ENCODE measurements around the gene FSIP1. TPM values are rescaled to one million over a fixed set of nuclear protein-coding genes. Genes with fewer than 3 reads are reported as not detected.
A peak's percentile ranks its signal among the peaks of the same experiment; 100 is the strongest.

The FSIP1 gene
- total and polyA plus RNA-seq, 4 donors = 3.6 to 7.3 (median 5.1) TPM

GRCh38 chr15:39668457-39668856, 114.2 kb downstream of the FSIP1 start:
- Histone ChIP-seq H3K27me3 (ENCODE audit: control insufficient read depth, insufficient read depth, low read length) (no peaks in the 10 kb centered on the region), H3K27ac (ENCODE audit: low read depth, low read length) (no peak overlapping the region), H3K4me3 (ENCODE audit: low read depth, low read length) (no peak overlapping the region), H3K9me3 (ENCODE audit: control insufficient read depth, insufficient read depth, low read length) (no peaks in the 10 kb centered on the region), H3K36me3 (ENCODE audit: control insufficient read depth, insufficient read depth, low read length) (no peaks in the 10 kb centered on the region), H3K4me1 (ENCODE audit: control insufficient read depth, insufficient read depth, low read length) (no peaks in the 10 kb centered on the region)
- 76% methylated on average over 1 of the region's 4 CpGs for WGBS (ENCODE audit: insufficient coverage)
- DNase-seq (ENCODE audit: low read depth in 4 of 6, low spot score in 6 of 6) = no peak

- DNase-seq (ENCODE audit: low read depth in 4 of 6, low spot score in 6 of 6) = no peak
- no peaks in the 10 kb centered on the region for H3K36me3 ChIP-seq (ENCODE audit: control insufficient read depth, insufficient read depth, low read length)
- no peaks in the 10 kb centered on the region for H3K4me1 ChIP-seq (ENCODE audit: control insufficient read depth, insufficient read depth, low read length)
- no peaks in the 10 kb centered on the region for H3K27me3 ChIP-seq (ENCODE audit: control insufficient read depth, insufficient read depth, low read length)
- no peaks in the 10 kb centered on the region for H3K9me3 ChIP-seq (ENCODE audit: control insufficient read depth, insufficient read depth, low read length)
- no peak overlapping the region for H3K4me3 ChIP-seq (ENCODE audit: low read depth, low read length)
- no peak overlapping the region for H3K27ac ChIP-seq (ENCODE audit: low read depth, low read length)
- WGBS (ENCODE audit: insufficient coverage) = 90% methylated on average over 2 of the region's 5 CpGs
These were observed 115.1 kb downstream of the FSIP1 start for GRCh38 chr15:39667382-39668127.

GRCh38 chr15:39666677-39667076, 116.0 kb downstream of the FSIP1 start:
- 93% methylated on average over 2 of the region's 3 CpGs for WGBS (ENCODE audit: insufficient coverage)
- H3K9me3 ChIP-seq (ENCODE audit: control insufficient read depth, insufficient read depth, low read length) = no peaks in the 10 kb centered on the region
- no peaks in the 10 kb centered on the region for H3K36me3 ChIP-seq (ENCODE audit: control insufficient read depth, insufficient read depth, low read length)
- no peaks in the 10 kb centered on the region for H3K4me1 ChIP-seq (ENCODE audit: control insufficient read depth, insufficient read depth, low read length)
- DNase-seq (ENCODE audit: low read depth in 4 of 6, low spot score in 6 of 6) = no peak
- H3K4me3 ChIP-seq (ENCODE audit: low read depth, low read length) = no peak overlapping the region
- no peaks in the 10 kb centered on the region for H3K27me3 ChIP-seq (ENCODE audit: control insufficient read depth, insufficient read depth, low read length)
- no peak overlapping the region for H3K27ac ChIP-seq (ENCODE audit: low read depth, low read length)

- WGBS (ENCODE audit: insufficient coverage) = 46% methylated on average over 2 of the region's 4 CpGs
- H3K4me1 ChIP-seq (ENCODE audit: control insufficient read depth, insufficient read depth, low read length) = no peaks in the 10 kb centered on the region
These were observed 116.9 kb downstream of the FSIP1 start for GRCh38 chr15:39665629-39666250.

GRCh38 chr15:39663704-39664250, 118.9 kb downstream of the FSIP1 start:
- Histone ChIP-seq H3K4me3 (ENCODE audit: low read depth, low read length) (no peak overlapping the region), H3K27me3 (ENCODE audit: control insufficient read depth, insufficient read depth, low read length) (no peaks in the 10 kb centered on the region), H3K9me3 (ENCODE audit: control insufficient read depth, insufficient read depth, low read length) (no peaks in the 10 kb centered on the region), H3K27ac (ENCODE audit: low read depth, low read length) (no peak overlapping the region), H3K4me1 (ENCODE audit: control insufficient read depth, insufficient read depth, low read length) (no peaks in the 10 kb centered on the region), H3K36me3 (ENCODE audit: control insufficient read depth, insufficient read depth, low read length) (no peaks in the 10 kb centered on the region)
- WGBS (ENCODE audit: insufficient coverage) = no CpG with 5 or more reads among the region's 2 CpGs
- DNase-seq (ENCODE audit: low read depth in 4 of 6, low spot score in 6 of 6) = peak in 2 of 6 donors; percentile 14 to 55

More at GRCh38 chr15:39665629-39666250, 116.9 kb downstream of the FSIP1 start:
- no peaks in the 10 kb centered on the region for H3K27me3 ChIP-seq (ENCODE audit: control insufficient read depth, insufficient read depth, low read length)
- H3K4me3 ChIP-seq (ENCODE audit: low read depth, low read length) = no peak overlapping the region
- H3K27ac ChIP-seq (ENCODE audit: low read depth, low read length) = no peak overlapping the region
- DNase-seq (ENCODE audit: low read depth in 4 of 6, low spot score in 6 of 6) = no peak
- no peaks in the 10 kb centered on the region for H3K36me3 ChIP-seq (ENCODE audit: control insufficient read depth, insufficient read depth, low read length)
- no peaks in the 10 kb centered on the region for H3K9me3 ChIP-seq (ENCODE audit: control insufficient read depth, insufficient read depth, low read length)

- Histone ChIP-seq H3K27ac (ENCODE audit: low read depth, low read length) (no peak overlapping the region), H3K4me1 (ENCODE audit: control insufficient read depth, insufficient read depth, low read length) (no peaks in the 10 kb centered on the region)
- DNase-seq (ENCODE audit: low read depth in 4 of 6, low spot score in 6 of 6) = peak in 1 of 6 donors; percentile 40
These were observed 120.9 kb downstream of the FSIP1 start for GRCh38 chr15:39661776-39662175.

GRCh38 chr15:39658740-39659139, 123.9 kb downstream of the FSIP1 start:
- Histone ChIP-seq H3K27ac (ENCODE audit: low read depth, low read length) (no peak overlapping the region), H3K9me3 (ENCODE audit: control insufficient read depth, insufficient read depth, low read length) (peaks cover 1% of the 10 kb centered on the region), H3K36me3 (ENCODE audit: control insufficient read depth, insufficient read depth, low read length) (no peaks in the 10 kb centered on the region), H3K27me3 (ENCODE audit: control insufficient read depth, insufficient read depth, low read length) (no peaks in the 10 kb centered on the region), H3K4me1 (ENCODE audit: control insufficient read depth, insufficient read depth, low read length) (no peaks in the 10 kb centered on the region), H3K4me3 (ENCODE audit: low read depth, low read length) (no peak overlapping the region)
- no peak for DNase-seq (ENCODE audit: low read depth in 4 of 6, low spot score in 6 of 6)
- WGBS (ENCODE audit: insufficient coverage) = no CpG with 5 or more reads among the region's 3 CpGs

More at GRCh38 chr15:39661776-39662175, 120.9 kb downstream of the FSIP1 start:
- Histone ChIP-seq H3K9me3 (ENCODE audit: control insufficient read depth, insufficient read depth, low read length) (peaks cover 1% of the 10 kb centered on the region), H3K36me3 (ENCODE audit: control insufficient read depth, insufficient read depth, low read length) (no peaks in the 10 kb centered on the region), H3K4me3 (ENCODE audit: low read depth, low read length) (no peak overlapping the region), H3K27me3 (ENCODE audit: control insufficient read depth, insufficient read depth, low read length) (no peaks in the 10 kb centered on the region)

GRCh38 chr15:39657668-39658067, 125.0 kb downstream of the FSIP1 start:
- Histone ChIP-seq H3K9me3 (ENCODE audit: control insufficient read depth, insufficient read depth, low read length) (peaks cover 1% of the 10 kb centered on the region), H3K4me3 (ENCODE audit: low read depth, low read length) (no peak overlapping the region), H3K4me1 (ENCODE audit: control insufficient read depth, insufficient read depth, low read length) (no peaks in the 10 kb centered on the region), H3K27ac (ENCODE audit: low read depth, low read length) (no peak overlapping the region), H3K36me3 (ENCODE audit: control insufficient read depth, insufficient read depth, low read length) (no peaks in the 10 kb centered on the region), H3K27me3 (ENCODE audit: control insufficient read depth, insufficient read depth, low read length) (no peaks in the 10 kb centered on the region)
- DNase-seq (ENCODE audit: low read depth in 4 of 6, low spot score in 6 of 6) = no peak
- WGBS (ENCODE audit: insufficient coverage) = no CpG with 5 or more reads among the region's 3 CpGs

- Histone ChIP-seq H3K27ac (ENCODE audit: low read depth, low read length) (no peak overlapping the region), H3K9me3 (ENCODE audit: control insufficient read depth, insufficient read depth, low read length) (peaks cover 1% of the 10 kb centered on the region), H3K4me3 (ENCODE audit: low read depth, low read length) (no peak overlapping the region), H3K36me3 (ENCODE audit: control insufficient read depth, insufficient read depth, low read length) (no peaks in the 10 kb centered on the region), H3K4me1 (ENCODE audit: control insufficient read depth, insufficient read depth, low read length) (no peaks in the 10 kb centered on the region), H3K27me3 (ENCODE audit: control insufficient read depth, insufficient read depth, low read length) (no peaks in the 10 kb centered on the region)
- WGBS (ENCODE audit: insufficient coverage) = no CpG with 5 or more reads among the region's 1 CpG
- no peak for DNase-seq (ENCODE audit: low read depth in 4 of 6, low spot score in 6 of 6)
These were observed 125.5 kb downstream of the FSIP1 start for GRCh38 chr15:39657181-39657580.

GRCh38 chr15:39654304-39654703, 128.3 kb downstream of the FSIP1 start:
- no peak for DNase-seq (ENCODE audit: low read depth in 4 of 6, low spot score in 6 of 6)
- Histone ChIP-seq H3K9me3 (ENCODE audit: control insufficient read depth, insufficient read depth, low read length) (peaks cover 1% of the 10 kb centered on the region), H3K27me3 (ENCODE audit: control insufficient read depth, insufficient read depth, low read length) (no peaks in the 10 kb centered on the region), H3K4me1 (ENCODE audit: control insufficient read depth, insufficient read depth, low read length) (no peaks in the 10 kb centered on the region), H3K36me3 (ENCODE audit: control insufficient read depth, insufficient read depth, low read length) (no peaks in the 10 kb centered on the region), H3K27ac (ENCODE audit: low read depth, low read length) (no peak overlapping the region), H3K4me3 (ENCODE audit: low read depth, low read length) (no peak overlapping the region)
- WGBS (ENCODE audit: insufficient coverage) = 80% methylated on average over 2 of the region's 4 CpGs

All from spinal cord (tissue), 10 donors.